Smooth muscle cell (in vitro differentiated cells): Measurements from ENCODE around the gene HOXA3. TPM values are rescaled to one million over a fixed set of nuclear protein-coding genes. Genes with fewer than 3 reads are reported as not detected.

Experiments used
- DNase-seq: peaks from one replicate; lab custom pipeline; 2025; ENCODE audit not compliant: unreplicated experiment; lab: John Stamatoyannopoulos, UW
- H2AFZ ChIP-seq: fragments of 200-600 bp; sonication (generic); 2 replicates; pipeline ENCODE4 v1.6.0; 2016; ENCODE audit warnings: antibody characterized with exemption, low read depth, mild to moderate bottlenecking
- H3F3A ChIP-seq: fragments of 200-600 bp; sonication (generic); 2 replicates; pipeline ENCODE4 v1.6.0; 2017; ENCODE audit warnings: antibody characterized with exemption, low read depth
- H3K27ac ChIP-seq: fragments of 200-600 bp; sonication (generic); 2 replicates; pipeline ENCODE4 v1.5.1; 2016; ENCODE audit warnings: low read depth, mild to moderate bottlenecking
- H3K27me3 ChIP-seq: fragments of 200-600 bp; sonication (generic); 2 replicates; pipeline ENCODE4 v1.6.1; 2016; ENCODE audit warnings: low read depth, mild to moderate bottlenecking
- H3K36me3 ChIP-seq: fragments of 200-600 bp; sonication (generic); 2 replicates; pipeline ENCODE4 v1.5.1; 2016; ENCODE audit warnings: low read depth
- H3K4me1 ChIP-seq: fragments of 200-600 bp; sonication (generic); 2 replicates; pipeline ENCODE4 v1.5.1; 2016; ENCODE audit warnings: low read depth
- H3K4me2 ChIP-seq: fragments of 200-600 bp; sonication (generic); 2 replicates; pipeline ENCODE4 v1.6.0; 2016; ENCODE audit warnings: mild to moderate bottlenecking
- H3K4me3 ChIP-seq: fragments of 200-600 bp; sonication (generic); 2 replicates; pipeline ENCODE4 v1.5.1; 2016; ENCODE audit warnings: mild to moderate bottlenecking
- H3K79me2 ChIP-seq: fragments of 200-600 bp; sonication (generic); 2 replicates; pipeline ENCODE4 v1.6.0; 2016; ENCODE audit warnings: low read depth, mild to moderate bottlenecking
- H3K9ac ChIP-seq: fragments of 200-600 bp; sonication (generic); 2 replicates; pipeline ENCODE4 v1.6.0; 2016; ENCODE audit warnings: low read depth
- H3K9me3 ChIP-seq: fragments of 200-600 bp; sonication (generic); replicated peaks from 2 replicates; pipeline ENCODE4 v1.5.1; 2016; ENCODE audit warnings: low read depth
- H4K20me1 ChIP-seq: fragments of 200-600 bp; sonication (generic); 2 replicates; pipeline ENCODE4 v1.6.0; 2016; ENCODE audit warnings: low read depth
- CTCF ChIP-seq: fragments of 200-600 bp; sonication (generic); IDR thresholded peaks from 2 replicates; pipeline ENCODE4 v1.5.1; 2017; ENCODE audit warnings: borderline replicate concordance, mild to moderate bottlenecking, antibody characterized with exemption; ENCODE audit not compliant: insufficient read depth, poor library complexity, severe bottlenecking
- WGBS: methylation state at CpG from one replicate; pipeline ENCODE4 v1.1.7; 2016; ENCODE audit warnings: low lambda C conversion rate; 5-methylcytosine and 5-hydroxymethylcytosine counted together
- polyA plus RNA-seq: library from polyadenylated mRNA; unstranded; fragments of >200 nt; fragmentation: Nextera tagmentation; extraction: Ambion mirVana; gene quantifications from 2 replicates; pipeline ENCODE4 v1.2.1, GENCODE V29; 2016
- total RNA-seq: library from RNA; depleted of rRNA; stranded (reverse); fragments of >200 nt; gene quantifications from 2 replicates; pipeline ENCODE4 v1.2.3, GENCODE V29; 2014

Gene HOXA3
- total and polyA plus RNA-seq, 2 experiments from 2014 or later: 0.13 to 0.31 TPM

DNA sequence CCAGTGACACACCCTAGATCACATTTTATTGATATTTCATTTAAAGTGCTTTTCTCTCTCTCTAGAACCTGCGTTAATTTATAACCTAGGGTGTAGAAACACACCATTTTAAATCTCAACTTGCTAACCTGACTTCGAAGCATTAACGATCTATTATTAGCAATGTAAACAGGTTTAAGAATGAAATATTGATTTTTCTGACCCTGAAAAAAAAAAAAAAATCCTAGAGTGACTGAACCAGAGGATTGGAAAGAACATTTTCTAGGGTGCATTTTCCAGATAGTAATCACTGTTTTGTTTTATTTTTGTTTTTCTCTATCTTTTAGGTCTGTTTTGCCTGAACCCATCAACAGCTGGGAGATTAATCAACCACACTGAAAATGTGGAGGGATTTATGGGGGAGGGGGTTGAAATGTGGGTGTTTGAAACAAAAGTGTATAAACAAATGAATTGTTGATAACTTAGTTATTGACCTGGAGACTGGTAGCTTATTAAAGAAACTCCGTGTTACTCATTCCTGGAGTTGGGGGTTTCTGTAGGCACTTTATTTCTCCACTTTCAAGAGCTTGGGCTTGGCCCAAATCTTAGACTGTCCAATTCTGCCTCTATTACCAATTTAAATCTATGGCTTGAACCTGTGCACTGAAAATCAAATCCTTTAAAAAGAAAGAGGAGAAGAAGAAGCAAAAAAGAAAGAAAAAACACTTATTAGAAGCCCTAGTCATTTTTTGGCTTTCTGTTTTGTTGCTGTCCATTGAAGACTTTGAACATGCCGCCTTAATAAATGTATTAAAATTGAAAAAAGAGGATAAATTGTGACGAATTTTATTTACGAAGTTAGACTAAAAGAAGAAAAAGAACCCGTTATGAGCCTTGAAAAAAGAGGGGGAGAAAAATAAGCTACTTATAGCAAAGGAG is 52.7 kb downstream of the HOXA3 start:
- Histone ChIP-seq H3F3A (no peaks in the 10 kb centered on the region), H2AFZ (no peak overlapping the region), H3K27me3 (peaks cover 100% of the 10 kb centered on the region), H3K36me3 (no peaks in the 10 kb centered on the region), H3K9me3 (no peaks in the 10 kb centered on the region), H3K27ac (no peak overlapping the region), H3K79me2 (no peaks in the 10 kb centered on the region), H3K9ac (no peak overlapping the region), H4K20me1 (peaks cover 23% of the 10 kb centered on the region), H3K4me1 (peaks cover 11% of the 10 kb centered on the region), H3K4me3 (no peak overlapping the region), H3K4me2 (no peak overlapping the region)
- WGBS: 61% methylated on average over 8 of the region's 8 CpGs
- no peak for TF ChIP-seq CTCF
- no peak for DNase-seq

DNA sequence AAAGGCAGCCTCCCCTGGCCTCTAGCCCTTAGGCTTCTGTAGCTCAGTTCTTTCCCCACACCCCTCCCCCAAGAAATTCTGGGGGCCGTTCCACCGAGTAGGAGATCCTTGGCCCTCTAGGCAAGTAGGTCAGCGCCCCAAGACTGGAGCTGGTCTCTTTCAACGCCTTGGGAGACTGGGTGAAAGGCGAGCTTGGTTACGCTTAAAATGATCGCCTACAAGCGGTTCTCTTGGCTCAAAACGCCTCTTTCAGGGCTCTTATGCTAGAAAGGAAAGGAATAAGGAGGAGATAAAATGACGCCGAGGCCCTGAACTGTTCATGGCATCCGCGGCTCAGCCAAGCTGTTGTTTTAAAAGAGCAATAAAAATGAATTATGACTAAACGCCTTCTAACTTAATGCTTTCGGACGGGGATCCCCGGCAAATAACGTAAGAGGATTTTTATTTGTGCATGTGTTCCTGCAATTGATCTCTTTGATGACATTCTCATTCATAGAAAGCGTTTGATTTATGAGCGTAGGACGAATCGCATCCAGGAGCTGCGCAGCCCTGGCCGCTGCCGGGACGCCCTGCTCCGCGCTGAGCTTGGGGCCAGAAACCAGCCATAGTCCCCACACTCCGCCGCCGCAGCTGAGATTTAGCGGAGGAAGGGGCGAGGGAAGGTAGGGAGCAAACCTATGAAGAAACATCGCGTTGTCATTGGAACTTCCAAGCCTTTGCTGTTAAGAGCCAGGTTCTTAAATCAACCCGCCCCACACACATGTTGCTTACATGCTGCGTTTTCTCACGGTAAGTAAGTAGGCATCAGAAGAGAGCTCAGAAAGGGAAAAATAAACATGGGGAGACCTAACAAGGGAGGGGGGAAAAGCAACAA is 53.6 kb downstream of the HOXA3 start:
- Histone ChIP-seq H3K4me2 (peak overlapping the region; percentile 73), H3K4me3 (peak overlapping the region; percentile 23), H3K79me2 (no peaks in the 10 kb centered on the region), H3K27ac (no peak overlapping the region), H2AFZ (no peak overlapping the region), H4K20me1 (peaks cover 23% of the 10 kb centered on the region), H3K9ac (no peak overlapping the region), H3K27me3 (peaks cover 100% of the 10 kb centered on the region), H3K9me3 (no peaks in the 10 kb centered on the region), H3K4me1 (peaks cover 11% of the 10 kb centered on the region), H3K36me3 (no peaks in the 10 kb centered on the region), H3F3A (no peaks in the 10 kb centered on the region)
- no peak for TF ChIP-seq CTCF
- WGBS: 5% methylated on average over 38 of the region's 38 CpGs
- no peak for DNase-seq

- H4K20me1 ChIP-seq: peaks cover 23% of the 10 kb centered on the region
- H3K9me3 ChIP-seq: no peaks in the 10 kb centered on the region
- no peak for DNase-seq
- H3K27me3 ChIP-seq: peaks cover 100% of the 10 kb centered on the region
- no peak for TF ChIP-seq CTCF
- peak overlapping the region; percentile 99 for H3K4me2 ChIP-seq
- no peak overlapping the region for H2AFZ ChIP-seq
- no peaks in the 10 kb centered on the region for H3F3A ChIP-seq
- H3K79me2 ChIP-seq: no peaks in the 10 kb centered on the region
- peaks cover 11% of the 10 kb centered on the region for H3K4me1 ChIP-seq
- no peak overlapping the region for H3K9ac ChIP-seq
- H3K27ac ChIP-seq: no peak overlapping the region
- peak overlapping the region; percentile 72 for H3K4me3 ChIP-seq
- whole genome bisulfite sequencing: 3% methylated on average over 28 of the region's 35 CpGs
- no peaks in the 10 kb centered on the region for H3K36me3 ChIP-seq
Observed at GRCh38 chr7:27097686-27098577, 54.5 kb downstream of the HOXA3 start.
